ENCODE measurements around the gene HOXD8. TPM values are rescaled to one million over a fixed set of nuclear protein-coding genes. Genes with fewer than 3 reads are reported as not detected.

Gene HOXD8
- total RNA-seq, 4 donors from 2014 or later, result 7.8 to 23.5 (median 13.4) TPM

DNA sequence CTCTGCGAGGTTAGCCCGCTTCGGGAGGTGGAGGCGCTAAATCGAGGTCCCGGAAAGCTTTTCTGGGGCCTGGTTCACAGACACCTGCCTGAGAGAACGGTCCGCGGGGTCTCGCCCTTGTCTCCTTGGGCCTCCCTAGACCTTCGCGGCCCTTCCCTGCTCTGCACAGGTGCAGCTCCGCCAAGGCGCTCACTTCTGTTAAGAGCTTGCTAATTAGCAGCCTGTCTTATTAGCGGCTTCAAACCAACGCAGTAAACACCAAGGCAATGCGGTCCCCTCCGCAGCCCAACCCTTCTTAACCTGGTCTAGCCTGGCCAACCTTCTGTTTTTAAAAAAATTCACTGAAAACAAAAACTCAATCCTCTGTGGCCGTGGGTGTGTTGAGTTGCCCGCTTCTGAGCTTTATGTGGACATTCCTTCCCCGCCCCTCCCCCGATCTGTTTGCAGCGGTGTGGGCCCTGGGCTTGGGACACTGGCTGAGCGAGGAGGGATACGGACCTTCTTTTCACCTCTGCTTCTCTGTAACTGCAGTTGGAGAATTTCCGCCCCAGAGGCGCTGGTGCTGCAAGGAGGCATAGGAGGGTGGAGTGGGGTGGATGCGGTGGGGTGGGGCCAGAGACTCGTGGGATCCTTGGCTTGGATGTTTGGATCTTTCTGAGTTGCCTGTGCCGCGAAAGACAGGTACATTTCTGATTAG lies 18.4 kb downstream of the HOXD8 start:
- peaks cover 8 to 28% (median 17%) of the 10 kb centered on the region in 4 donors for H3K4me1 ChIP-seq
- H3K36me3 ChIP-seq, result peaks cover 0 to 4% (median 0%) of the 10 kb centered on the region in 4 donors
- H3K4me3 ChIP-seq, result no peak overlapping the region
- TF ChIP-seq EP300 (IDR thresholded peaks at IDR 0.05; ENCODE audit: low read depth) (no peak), CTCF (IDR thresholded peaks at IDR 0.05) (no peak), POLR2A (IDR thresholded peaks at IDR 0.05) (no peak), POLR2AphosphoS5 (IDR thresholded peaks at IDR 0.05) (no peak)
- no peaks in the 10 kb centered on the region for H3K9me3 ChIP-seq
- intact Hi-C loops (cut with DNase I; ENCODE audit: low total_unique reads), result no loop called here
- 20 to 58% methylated on average over 2 to 31 of the region's 31 CpGs for WGBS, 2 donors (ENCODE audit: low coverage in 1 of 2)
- in situ Hi-C loops (cut with MboI; ENCODE audit: low pct_ligation_motif_present in 1 of 4, low pct_unique_long_range_greater_than_20kb in 1 of 4, low sequenced_read_pairs in 3 of 4), result loop anchor here in 3 of 4 donors (10.0 to 25.0 kb wide), 3 partner anchors 407 to 664 kb away; no protein-coding TSS in a partner anchor
- peaks cover 15% of the 10 kb centered on the region for H3K27me3 ChIP-seq
- DNase-seq, result no peak
- H3K27ac ChIP-seq, result no peak overlapping the region

- intact Hi-C loops (cut with DNase I; ENCODE audit: low total_unique reads), result no loop called here
- TF ChIP-seq POLR2AphosphoS5 (IDR thresholded peaks at IDR 0.05) (no peak), EP300 (IDR thresholded peaks at IDR 0.05; ENCODE audit: low read depth) (no peak), POLR2A (IDR thresholded peaks at IDR 0.05) (no peak), CTCF (IDR thresholded peaks at IDR 0.05) (no peak)
- DNase-seq, result no peak
- Histone ChIP-seq H3K27me3 (peaks cover 15% of the 10 kb centered on the region), H3K4me1 (peaks cover 8 to 20% (median 14%) of the 10 kb centered on the region in 4 donors), H3K9me3 (no peaks in the 10 kb centered on the region), H3K4me3 (no peak overlapping the region), H3K36me3 (peaks cover 0 to 8% (median 0%) of the 10 kb centered on the region in 4 donors), H3K27ac (no peak overlapping the region)
- 69 to 87% methylated on average over 3 to 11 of the region's 11 CpGs for WGBS, 2 donors (ENCODE audit: low coverage in 1 of 2)
- in situ Hi-C loops (cut with MboI; ENCODE audit: low pct_ligation_motif_present in 1 of 4, low pct_unique_long_range_greater_than_20kb in 1 of 4, low sequenced_read_pairs in 3 of 4), result loop anchor here in 3 of 4 donors (10.0 to 25.0 kb wide), 3 partner anchors 406 to 663 kb away; no protein-coding TSS in a partner anchor
Observed at GRCh38 chr2:176148751-176149421, 19.4 kb downstream of the HOXD8 start.

DNA sequence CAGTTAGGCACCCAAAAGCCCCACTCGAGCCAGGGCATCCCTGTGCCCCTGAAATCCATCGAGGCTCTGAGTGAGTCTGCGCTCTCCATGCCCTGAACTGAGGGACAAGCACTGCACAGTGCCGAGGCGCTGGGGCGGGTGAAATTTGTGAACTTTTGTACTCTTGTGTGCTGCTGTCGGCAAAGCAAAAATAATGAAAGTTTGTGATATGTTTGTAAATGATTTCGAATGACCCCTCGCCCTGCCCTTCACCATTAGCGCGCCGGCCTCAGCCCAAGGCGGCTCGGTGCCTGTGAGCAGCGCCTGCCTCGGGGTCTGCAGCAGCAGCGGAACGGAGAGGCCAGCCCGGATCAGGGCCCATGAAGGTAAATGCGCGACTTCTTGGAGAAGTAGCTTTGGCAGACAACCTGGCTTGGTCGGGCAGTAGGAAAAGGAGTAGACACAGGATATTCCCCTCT lies 20.0 kb downstream of the HOXD8 start:
- H3K27me3 ChIP-seq, result peaks cover 19% of the 10 kb centered on the region
- no peak overlapping the region for H3K27ac ChIP-seq
- peaks cover 8 to 20% (median 14%) of the 10 kb centered on the region in 4 donors for H3K4me1 ChIP-seq
- no peak for DNase-seq
- TF ChIP-seq CTCF (IDR thresholded peaks at IDR 0.05) (no peak), POLR2AphosphoS5 (IDR thresholded peaks at IDR 0.05) (no peak), POLR2A (IDR thresholded peaks at IDR 0.05) (no peak), EP300 (IDR thresholded peaks at IDR 0.05; ENCODE audit: low read depth) (no peak)
- H3K36me3 ChIP-seq, result peaks cover 0 to 8% (median 0%) of the 10 kb centered on the region in 4 donors
- in situ Hi-C loops (cut with MboI; ENCODE audit: low pct_ligation_motif_present in 1 of 4, low pct_unique_long_range_greater_than_20kb in 1 of 4, low sequenced_read_pairs in 3 of 4) (loop anchor here in 3 of 4 donors (10.0 to 25.0 kb wide), 3 partner anchors 405 to 663 kb away; no protein-coding TSS in a partner anchor), intact Hi-C loops (cut with DNase I; ENCODE audit: low total_unique reads) (no loop called here)
- no peaks in the 10 kb centered on the region for H3K9me3 ChIP-seq
- H3K4me3 ChIP-seq, result no peak overlapping the region
- 67% methylated on average over 22 of the region's 22 CpGs; no CpG with 5 or more reads in 1 of the 2 donors for WGBS, 2 donors (ENCODE audit: low coverage in 1 of 2)
